Adrenal gland (tissue), 5 donors: ENCODE measurements around the gene TWNK.

Experiments used
- POLR2A ChIP-seq, 2 donors: fragments of 450-650 bp; IDR thresholded peaks; one replicate each; pipeline ENCODE4 v1.6.1; 2017; ENCODE audit warnings: antibody characterized with exemption in 2 of 2, mild to moderate bottlenecking in 2 of 2, moderate library complexity in 1 of 2
- TF ChIP-seq, protein P1 (sequence below), 6 experiments: fragments of 450-650 bp in 4 of 6; fragments of 200-600 bp in 2 of 6; sonication (generic) in 1 of 6; IDR thresholded peaks; 1 replicate in 5 of 6; 2 replicates in 1 of 6; pipeline versions ENCODE4 v1.5.1 to v1.8.0; 2016 to 2021; ENCODE audit warnings: antibody characterized with exemption in 6 of 6, mild to moderate bottlenecking in 2 of 6, moderate library complexity in 1 of 6
- donor health status: DM: no; HTN: no; CAD: no.

DNA sequence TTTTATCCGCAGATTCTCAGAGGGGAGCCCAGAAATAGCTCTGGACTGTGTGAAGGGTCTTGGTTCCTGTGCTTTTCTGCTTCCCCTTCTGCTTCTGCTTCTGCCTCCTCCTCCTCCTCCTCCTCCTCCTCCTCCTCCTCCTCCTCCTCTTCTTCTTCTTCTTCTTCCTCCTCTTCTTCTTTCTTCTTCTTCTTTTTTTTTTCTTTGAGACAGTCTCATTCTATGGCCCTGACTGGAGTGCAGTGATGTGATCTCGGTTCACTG, 32.0 kb downstream of the TWNK start:
- TF ChIP-seq, protein P1, sequence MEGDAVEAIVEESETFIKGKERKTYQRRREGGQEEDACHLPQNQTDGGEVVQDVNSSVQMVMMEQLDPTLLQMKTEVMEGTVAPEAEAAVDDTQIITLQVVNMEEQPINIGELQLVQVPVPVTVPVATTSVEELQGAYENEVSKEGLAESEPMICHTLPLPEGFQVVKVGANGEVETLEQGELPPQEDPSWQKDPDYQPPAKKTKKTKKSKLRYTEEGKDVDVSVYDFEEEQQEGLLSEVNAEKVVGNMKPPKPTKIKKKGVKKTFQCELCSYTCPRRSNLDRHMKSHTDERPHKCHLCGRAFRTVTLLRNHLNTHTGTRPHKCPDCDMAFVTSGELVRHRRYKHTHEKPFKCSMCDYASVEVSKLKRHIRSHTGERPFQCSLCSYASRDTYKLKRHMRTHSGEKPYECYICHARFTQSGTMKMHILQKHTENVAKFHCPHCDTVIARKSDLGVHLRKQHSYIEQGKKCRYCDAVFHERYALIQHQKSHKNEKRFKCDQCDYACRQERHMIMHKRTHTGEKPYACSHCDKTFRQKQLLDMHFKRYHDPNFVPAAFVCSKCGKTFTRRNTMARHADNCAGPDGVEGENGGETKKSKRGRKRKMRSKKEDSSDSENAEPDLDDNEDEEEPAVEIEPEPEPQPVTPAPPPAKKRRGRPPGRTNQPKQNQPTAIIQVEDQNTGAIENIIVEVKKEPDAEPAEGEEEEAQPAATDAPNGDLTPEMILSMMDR (IDR thresholded peaks at IDR 0.05): no peak
- TF ChIP-seq POLR2A (IDR thresholded peaks at IDR 0.05): no peak
